ENCODE measurements around the gene GPX8. TPM values are rescaled to one million over a fixed set of nuclear protein-coding genes. Genes with fewer than 3 reads are reported as not detected.

Gene GPX8
- polyA plus RNA-seq, 4 donors, result 0.22 to 13.1 (median 3.9) TPM

GRCh38 chr5:55154873-55155272, 5.1 kb upstream of the GPX8 start:
- H3K4me1 ChIP-seq (ENCODE audit: control insufficient read depth in 3 of 3, insufficient read depth in 2 of 3, low read depth in 1 of 3, low read length in 2 of 3), result no peaks in the 10 kb centered on the region
- H3K27ac ChIP-seq (ENCODE audit: low read depth in 1 of 3, low read length in 2 of 3), result no peak overlapping the region
- peaks cover 0 to 18% (median 5%) of the 10 kb centered on the region in 3 donors for H3K27me3 ChIP-seq (ENCODE audit: control insufficient read depth in 3 of 3, insufficient read depth in 3 of 3, low read length in 3 of 3)
- H3K4me3 ChIP-seq (ENCODE audit: low read depth in 1 of 3, low read length in 3 of 3), result no peak overlapping the region
- DNase-seq (no peak), FAIRE-seq (no peak)
- WGBS, 3 donors, result 39 to 43% (median 40%) methylated on average over 3 of the region's 3 CpGs
- no peaks in the 10 kb centered on the region for H3K36me3 ChIP-seq (ENCODE audit: control insufficient read depth in 3 of 3, insufficient read depth in 2 of 3, low read depth in 1 of 3, low read length in 3 of 3)
- no peaks in the 10 kb centered on the region for H3K9me3 ChIP-seq (ENCODE audit: control insufficient read depth in 2 of 2, insufficient read depth in 1 of 2, low read depth in 1 of 2, low read length in 1 of 2)

DNA sequence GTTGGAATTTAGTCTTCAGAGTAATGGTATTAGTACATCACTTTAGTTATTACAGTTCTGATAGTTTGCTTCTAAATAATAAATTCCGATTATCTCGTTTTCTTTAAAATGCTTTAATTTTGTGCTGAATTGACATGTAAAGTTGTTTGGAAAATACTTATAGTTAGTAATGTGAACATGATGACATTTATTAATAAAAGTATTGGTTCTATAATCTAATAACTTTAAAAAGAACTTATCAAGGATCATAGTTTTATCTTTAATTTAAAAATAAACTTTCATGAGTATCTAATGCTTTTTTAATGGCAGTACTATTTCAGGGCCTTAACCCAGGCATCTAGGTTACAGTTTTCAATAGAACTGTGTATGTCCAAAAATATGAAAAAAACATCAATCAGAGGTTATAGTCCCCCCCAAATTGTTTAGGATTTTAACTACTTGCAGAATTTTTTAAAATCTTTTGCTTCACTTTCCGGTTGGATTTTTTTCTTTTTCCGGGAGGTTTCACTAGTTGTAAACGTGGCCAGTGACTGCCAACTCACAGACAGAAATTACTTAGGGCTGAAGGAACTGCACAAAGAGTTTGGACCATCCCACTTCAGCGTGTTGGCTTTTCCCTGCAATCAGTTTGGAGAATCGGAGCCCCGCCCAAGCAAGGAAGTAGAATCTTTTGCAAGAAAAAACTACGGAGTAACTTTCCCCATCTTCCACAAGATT, 680 bp downstream of the GPX8 start:
- H3K4me1 ChIP-seq (ENCODE audit: control insufficient read depth in 3 of 3, insufficient read depth in 2 of 3, low read depth in 1 of 3, low read length in 2 of 3), result peaks cover 0 to 13% (median 2%) of the 10 kb centered on the region in 3 donors
- peaks cover 0 to under 1% (median 0%) of the 10 kb centered on the region in 3 donors for H3K27me3 ChIP-seq (ENCODE audit: control insufficient read depth in 3 of 3, insufficient read depth in 3 of 3, low read length in 3 of 3)
- no peaks in the 10 kb centered on the region for H3K36me3 ChIP-seq (ENCODE audit: control insufficient read depth in 3 of 3, insufficient read depth in 2 of 3, low read depth in 1 of 3, low read length in 3 of 3)
- H3K27ac ChIP-seq (ENCODE audit: low read depth in 1 of 3, low read length in 2 of 3), result peak overlapping the region in 1 of 3 donors; percentile 6
- no peaks in the 10 kb centered on the region for H3K9me3 ChIP-seq (ENCODE audit: control insufficient read depth in 2 of 2, insufficient read depth in 1 of 2, low read depth in 1 of 2, low read length in 1 of 2)
- DNase-seq (peak in 1 of 2 donors; percentile 60), FAIRE-seq (peak; percentile 41)
- H3K4me3 ChIP-seq (ENCODE audit: low read depth in 1 of 3, low read length in 3 of 3), result peak overlapping the region in 1 of 3 donors; percentile 33
- 13 to 20% (median 14%) methylated on average over 9 of the region's 9 CpGs for WGBS, 3 donors

DNA sequence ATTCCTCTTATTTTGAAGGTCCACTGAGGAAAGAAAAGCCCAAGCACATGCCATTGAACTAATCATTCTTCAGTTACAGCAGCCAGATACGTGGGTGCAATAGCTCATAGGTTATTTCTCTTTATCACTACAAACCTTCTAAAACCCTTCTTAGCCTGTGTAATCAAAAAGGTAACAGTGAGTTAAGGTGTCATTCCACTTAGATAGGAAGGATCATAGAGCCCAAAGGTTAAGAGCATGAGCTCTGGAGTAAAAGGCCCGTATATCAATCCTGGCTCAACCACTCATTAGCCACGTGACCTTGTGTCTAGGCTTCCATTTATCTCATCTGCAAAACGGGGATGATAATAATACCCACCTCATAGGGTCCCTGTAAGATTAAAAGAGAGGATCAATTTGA, 2.7 kb downstream of the GPX8 start:
- WGBS, 3 donors, result 16 to 50% (median 36%) methylated on average over 4 of the region's 4 CpGs
- no peak for FAIRE-seq
- H3K27me3 ChIP-seq (ENCODE audit: control insufficient read depth in 3 of 3, insufficient read depth in 3 of 3, low read length in 3 of 3), result no peaks in the 10 kb centered on the region
- no peaks in the 10 kb centered on the region for H3K9me3 ChIP-seq (ENCODE audit: control insufficient read depth in 2 of 2, insufficient read depth in 1 of 2, low read depth in 1 of 2, low read length in 1 of 2)
- no peaks in the 10 kb centered on the region for H3K36me3 ChIP-seq (ENCODE audit: control insufficient read depth in 3 of 3, insufficient read depth in 2 of 3, low read depth in 1 of 3, low read length in 3 of 3)
- peak; percentile 70 for DNase-seq
- no peak overlapping the region for H3K4me3 ChIP-seq (ENCODE audit: low read depth in 1 of 3, low read length in 3 of 3)
- peak overlapping the region in 1 of 3 donors; percentile 50 for H3K27ac ChIP-seq (ENCODE audit: low read depth in 1 of 3, low read length in 2 of 3)
- H3K4me1 ChIP-seq (ENCODE audit: control insufficient read depth in 3 of 3, insufficient read depth in 2 of 3, low read depth in 1 of 3, low read length in 2 of 3), result peaks cover 0 to 13% (median 2%) of the 10 kb centered on the region in 3 donors

DNA sequence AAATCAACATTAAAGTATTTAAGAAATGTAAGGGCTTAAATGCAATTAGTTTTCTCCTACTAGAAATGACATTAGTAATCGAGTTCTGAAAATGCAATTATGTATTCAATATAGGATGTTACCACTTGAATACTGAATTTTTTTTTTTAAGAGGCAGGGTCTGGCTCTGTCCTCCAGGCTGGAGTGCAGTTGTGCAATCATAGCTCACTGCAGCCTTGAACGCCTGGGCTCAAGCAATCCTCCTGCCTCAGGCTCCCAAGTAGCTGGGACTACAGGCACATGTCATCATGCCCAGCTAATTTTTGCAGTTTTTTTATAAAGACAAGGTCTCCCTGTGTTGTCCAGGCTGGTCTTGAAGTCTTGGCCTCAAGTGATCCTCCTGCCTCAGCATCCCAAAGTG, 11.5 kb downstream of the GPX8 start:
- DNase-seq (no peak), FAIRE-seq (no peak)
- peaks cover 0 to 3% of the 10 kb centered on the region in 2 donors for H3K9me3 ChIP-seq (ENCODE audit: control insufficient read depth in 2 of 2, insufficient read depth in 1 of 2, low read depth in 1 of 2, low read length in 1 of 2)
- no peaks in the 10 kb centered on the region for H3K36me3 ChIP-seq (ENCODE audit: control insufficient read depth in 3 of 3, insufficient read depth in 2 of 3, low read depth in 1 of 3, low read length in 3 of 3)
- H3K4me3 ChIP-seq (ENCODE audit: low read depth in 1 of 3, low read length in 3 of 3), result no peak overlapping the region
- peaks cover 0 to 23% (median 7%) of the 10 kb centered on the region in 3 donors for H3K4me1 ChIP-seq (ENCODE audit: control insufficient read depth in 3 of 3, insufficient read depth in 2 of 3, low read depth in 1 of 3, low read length in 2 of 3)
- 21 to 30% (median 26%) methylated on average over 2 of the region's 2 CpGs for WGBS, 3 donors
- peaks cover 0 to 37% (median 15%) of the 10 kb centered on the region in 3 donors for H3K27me3 ChIP-seq (ENCODE audit: control insufficient read depth in 3 of 3, insufficient read depth in 3 of 3, low read length in 3 of 3)
- no peak overlapping the region for H3K27ac ChIP-seq (ENCODE audit: low read depth in 1 of 3, low read length in 2 of 3)

- Histone ChIP-seq H3K4me1 (ENCODE audit: control insufficient read depth in 3 of 3, insufficient read depth in 2 of 3, low read depth in 1 of 3, low read length in 2 of 3) (peaks cover 0 to 27% (median 7%) of the 10 kb centered on the region in 3 donors), H3K36me3 (ENCODE audit: control insufficient read depth in 3 of 3, insufficient read depth in 2 of 3, low read depth in 1 of 3, low read length in 3 of 3) (no peaks in the 10 kb centered on the region), H3K9me3 (ENCODE audit: control insufficient read depth in 2 of 2, insufficient read depth in 1 of 2, low read depth in 1 of 2, low read length in 1 of 2) (peaks cover 0 to 3% of the 10 kb centered on the region in 2 donors), H3K4me3 (ENCODE audit: low read depth in 1 of 3, low read length in 3 of 3) (peak overlapping the region in 2 of 3 donors; percentile 48 to 53), H3K27me3 (ENCODE audit: control insufficient read depth in 3 of 3, insufficient read depth in 3 of 3, low read length in 3 of 3) (peaks cover 0 to 44% (median 18%) of the 10 kb centered on the region in 3 donors), H3K27ac (ENCODE audit: low read depth in 1 of 3, low read length in 2 of 3) (no peak overlapping the region)
- FAIRE-seq, result no peak
- WGBS, 3 donors, result 3 to 8% (median 6%) methylated on average over 15 of the region's 15 CpGs
- peak; percentile 82 to 89 for DNase-seq
Observed at GRCh38 chr5:55172051-55172899, 12.3 kb downstream of the GPX8 start.

- H3K27ac ChIP-seq (ENCODE audit: low read depth in 1 of 3, low read length in 2 of 3), result no peak within 1 kb of the TSS
- WGBS, 3 donors, result 0 to 1% (median 1%) methylated on average over 64 to 69 of the region's 69 CpGs
- peaks cover 0 to 3% of the 10 kb centered on the region in 2 donors for H3K9me3 ChIP-seq (ENCODE audit: control insufficient read depth in 2 of 2, insufficient read depth in 1 of 2, low read depth in 1 of 2, low read length in 1 of 2)
- peaks cover 0 to 27% (median 7%) of the 10 kb centered on the region in 3 donors for H3K4me1 ChIP-seq (ENCODE audit: control insufficient read depth in 3 of 3, insufficient read depth in 2 of 3, low read depth in 1 of 3, low read length in 2 of 3)
- H3K4me3 ChIP-seq (ENCODE audit: low read depth in 1 of 3, low read length in 3 of 3), result peak within 1 kb of the TSS in 2 of 3 donors; percentile 48 to 53
- no peaks in the 10 kb centered on the region for H3K36me3 ChIP-seq (ENCODE audit: control insufficient read depth in 3 of 3, insufficient read depth in 2 of 3, low read depth in 1 of 3, low read length in 3 of 3)
- FAIRE-seq (no peak), DNase-seq (peak; percentile 62 to 84)
- peaks cover 0 to 52% (median 20%) of the 10 kb centered on the region in 3 donors for H3K27me3 ChIP-seq (ENCODE audit: control insufficient read depth in 3 of 3, insufficient read depth in 3 of 3, low read length in 3 of 3)
Observed at GRCh38 chr5:55172937-55173686, 13.1 kb downstream of the GPX8 start, which contains the start of gene CDC20B. CDC20B (minus strand) TSS chr5:55173177; CDS start chr5:55173000, 177 bp downstream.

- Histone ChIP-seq H3K9me3 (ENCODE audit: control insufficient read depth in 2 of 2, insufficient read depth in 1 of 2, low read depth in 1 of 2, low read length in 1 of 2) (peaks cover 0 to 3% of the 10 kb centered on the region in 2 donors), H3K27me3 (ENCODE audit: control insufficient read depth in 3 of 3, insufficient read depth in 3 of 3, low read length in 3 of 3) (peaks cover 0 to 54% (median 20%) of the 10 kb centered on the region in 3 donors), H3K4me3 (ENCODE audit: low read depth in 1 of 3, low read length in 3 of 3) (peak overlapping the region in 2 of 3 donors; percentile 33 to 48), H3K27ac (ENCODE audit: low read depth in 1 of 3, low read length in 2 of 3) (no peak overlapping the region), H3K36me3 (ENCODE audit: control insufficient read depth in 3 of 3, insufficient read depth in 2 of 3, low read depth in 1 of 3, low read length in 3 of 3) (no peaks in the 10 kb centered on the region), H3K4me1 (ENCODE audit: control insufficient read depth in 3 of 3, insufficient read depth in 2 of 3, low read depth in 1 of 3, low read length in 2 of 3) (peaks cover 0 to 27% (median 7%) of the 10 kb centered on the region in 3 donors)
- DNase-seq (no peak), FAIRE-seq (no peak)
- WGBS, 3 donors, result 5 to 9% (median 9%) methylated on average over 8 of the region's 8 CpGs
Observed at GRCh38 chr5:55173687-55174230, 13.8 kb downstream of the GPX8 start.

All from small intestine (tissue), 7 donors.